Activated CD4-positive, alpha-beta memory T cell treated with anti-CD3 and anti-CD28 coated beads for 36 hours (primary cell): ENCODE data around the gene IDUA. TPM values are rescaled to one million over a fixed set of nuclear protein-coding genes. Genes with fewer than 3 reads are reported as not detected.

Experiments
- CTCF ChIA-PET: fragments of 350-600 bp; sonication (Branson Sonifier 250); formaldehyde crosslinking; loops from one replicate; lab custom pipeline; 2021; ENCODE audit warnings: antibody characterized with exemption, inconsistent platforms; lab: Charles Lee
- POLR2A ChIA-PET: fragments of 350-600 bp; sonication (Branson Sonifier 250); formaldehyde crosslinking; loops from one replicate; lab custom pipeline; 2021; ENCODE audit warnings: antibody characterized with exemption; lab: Charles Lee
- DNase-seq: peaks from one replicate; pipeline ENCODE4 v3.0.0-alpha.2; 2020
- H3K27ac Mint-ChIP-seq: one replicate; pipeline ENCODE4 v1.8.0; 2021; ENCODE audit warnings: mixed read lengths
- H3K27me3 Mint-ChIP-seq: one replicate; pipeline ENCODE4 v1.8.0; 2021; ENCODE audit warnings: mixed read lengths
- H3K36me3 Mint-ChIP-seq: one replicate; pipeline ENCODE4 v1.8.0; 2021; ENCODE audit warnings: mixed read lengths
- H3K4me1 Mint-ChIP-seq: one replicate; pipeline ENCODE4 v1.8.0; 2021; ENCODE audit warnings: low read depth, mixed read lengths
- H3K4me3 Mint-ChIP-seq: one replicate; pipeline ENCODE4 v1.8.0; 2021; ENCODE audit warnings: mild to moderate bottlenecking, mixed read lengths
- H3K9me3 Mint-ChIP-seq: one replicate; pipeline ENCODE4 v1.8.0; 2021; ENCODE audit warnings: mixed read lengths
- intact Hi-C: fragments of 100-400 bp; cut with micrococcal nuclease; formaldehyde crosslinking; loops from one replicate; pipeline ENCODE4 v1.15.1; 2023
- total RNA-seq, 2 experiments: library from RNA; stranded (reverse); gene quantifications; one replicate each; pipeline ENCODE4 v1.2.3, GENCODE V29; 2021

Gene IDUA
- total RNA-seq, 2 experiments from 2014 or later, result 9.0 to 10.1 TPM

DNA sequence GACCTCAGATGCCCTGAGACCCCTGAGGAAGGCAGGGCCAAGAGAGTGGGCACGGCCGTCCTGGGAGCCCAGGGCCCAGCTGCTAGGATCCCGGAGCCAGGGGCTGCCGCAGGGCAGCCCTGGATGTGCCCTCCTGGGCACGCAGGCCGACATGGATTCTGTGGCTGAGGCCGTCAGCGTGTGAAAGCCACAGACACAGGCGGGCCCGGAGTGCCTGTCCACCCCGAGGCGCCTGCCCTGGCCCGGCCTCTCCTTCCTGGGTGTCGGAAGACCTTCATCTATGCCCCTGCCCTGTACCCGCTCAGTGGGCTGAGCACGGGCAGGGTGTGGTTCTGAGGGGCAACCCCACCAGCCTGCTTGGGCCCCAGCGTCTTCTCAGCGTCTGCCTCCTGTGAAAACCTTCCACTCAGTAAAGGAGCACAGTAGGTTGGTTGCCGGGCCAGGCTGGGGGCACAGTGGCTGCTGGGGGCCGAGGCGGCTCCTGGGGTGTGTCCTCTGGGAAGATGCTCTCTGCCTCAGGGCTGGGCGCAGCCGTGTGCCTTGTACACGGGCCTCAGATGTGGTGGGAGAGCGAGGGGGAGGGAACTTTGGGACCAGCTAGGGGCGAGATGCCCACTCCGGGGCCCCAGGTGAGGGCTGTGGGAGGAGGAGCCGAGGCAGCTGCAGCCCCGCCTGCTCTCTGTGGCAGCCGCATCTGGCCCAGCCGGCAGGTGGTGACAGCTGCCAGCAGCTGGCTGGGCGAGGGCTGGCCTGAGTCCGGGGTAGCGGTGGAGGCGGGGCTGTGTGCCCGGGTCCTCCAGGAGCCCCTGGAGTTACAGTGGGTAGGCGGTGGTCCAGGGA lies 45.3 kb downstream of the IDUA start:
- no peaks in the 10 kb centered on the region for H3K4me1 Mint-ChIP-seq
- no peak overlapping the region for H3K27ac Mint-ChIP-seq
- H3K4me3 Mint-ChIP-seq, result no peak overlapping the region
- no peaks in the 10 kb centered on the region for H3K27me3 Mint-ChIP-seq
- no peaks in the 10 kb centered on the region for H3K9me3 Mint-ChIP-seq
- intact Hi-C loops, result no loop called here
- ChIA-PET POLR2A (no interaction called here), CTCF (no interaction called here)
- no peaks in the 10 kb centered on the region for H3K36me3 Mint-ChIP-seq
- no peak for DNase-seq

DNA sequence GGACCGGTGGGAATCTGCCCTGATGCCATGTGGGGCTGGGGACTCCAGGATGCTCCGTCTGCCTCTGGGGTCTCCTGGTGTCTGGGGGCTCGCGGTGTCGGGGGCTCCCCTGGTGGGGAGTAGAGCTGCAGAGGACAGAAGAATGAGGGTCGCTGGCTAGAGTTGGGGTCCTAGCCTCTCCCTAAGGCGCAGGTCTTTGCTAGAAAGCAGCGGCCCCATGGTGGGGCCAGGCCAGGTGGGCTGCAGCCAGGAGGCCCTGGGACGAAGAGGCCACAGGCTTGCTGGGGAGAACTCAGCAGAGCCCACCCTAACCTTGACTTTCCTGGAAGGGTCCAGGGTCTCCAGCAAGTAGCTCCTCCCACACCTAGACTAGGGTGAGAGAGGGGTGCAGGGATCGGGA lies 46.0 kb downstream of the IDUA start:
- H3K27me3 Mint-ChIP-seq, result no peaks in the 10 kb centered on the region
- H3K4me3 Mint-ChIP-seq, result no peak overlapping the region
- DNase-seq, result no peak
- ChIA-PET CTCF (no interaction called here), POLR2A (no interaction called here)
- no peaks in the 10 kb centered on the region for H3K36me3 Mint-ChIP-seq
- H3K4me1 Mint-ChIP-seq, result no peaks in the 10 kb centered on the region
- H3K27ac Mint-ChIP-seq, result no peak overlapping the region
- intact Hi-C loops, result no loop called here
- no peaks in the 10 kb centered on the region for H3K9me3 Mint-ChIP-seq

DNA sequence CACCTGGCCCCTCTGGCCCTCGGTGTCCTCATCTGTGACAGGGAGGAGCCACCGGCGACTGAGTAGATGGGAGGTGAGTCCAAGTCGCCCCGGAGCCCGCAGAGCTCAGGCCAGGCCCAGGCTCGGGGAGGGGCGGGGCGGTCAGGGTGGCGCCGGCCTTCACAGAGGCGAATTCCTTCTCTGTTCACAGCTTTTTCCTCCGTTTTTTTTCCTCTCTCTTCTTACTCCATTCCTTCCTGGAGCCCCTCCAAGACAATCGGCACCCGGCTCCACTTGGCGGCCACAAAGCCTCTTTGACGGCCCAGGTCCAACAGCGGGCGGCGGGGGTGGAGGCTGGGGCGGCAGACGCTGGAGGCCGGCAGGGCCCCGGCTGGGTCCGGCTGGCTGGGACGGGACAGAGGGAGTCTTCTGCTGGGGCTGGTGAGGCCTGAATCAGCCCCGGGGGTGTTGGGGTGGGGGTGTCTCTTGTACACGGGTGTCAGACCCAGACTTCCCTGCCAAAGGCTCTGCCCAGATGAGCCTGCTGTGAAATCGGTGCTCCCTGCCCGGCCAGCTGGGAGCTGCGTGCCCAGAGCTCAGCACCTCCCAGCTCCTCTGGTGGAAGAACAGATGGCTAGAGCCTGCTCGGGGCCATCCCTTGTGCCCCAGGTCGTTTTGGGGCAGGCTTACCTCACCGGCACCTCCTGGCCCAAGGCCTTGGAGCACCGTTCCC lies 47.2 kb downstream of the IDUA start:
- DNase-seq, result no peak
- CTCF ChIA-PET, result no interaction called here
- Mint-ChIP-seq H3K36me3 (no peaks in the 10 kb centered on the region), H3K4me1 (no peaks in the 10 kb centered on the region), H3K27ac (no peak overlapping the region), H3K4me3 (no peak overlapping the region), H3K27me3 (no peaks in the 10 kb centered on the region), H3K9me3 (no peaks in the 10 kb centered on the region)
- POLR2A ChIA-PET, result no interaction called here
- intact Hi-C loops, result no loop called here

DNA sequence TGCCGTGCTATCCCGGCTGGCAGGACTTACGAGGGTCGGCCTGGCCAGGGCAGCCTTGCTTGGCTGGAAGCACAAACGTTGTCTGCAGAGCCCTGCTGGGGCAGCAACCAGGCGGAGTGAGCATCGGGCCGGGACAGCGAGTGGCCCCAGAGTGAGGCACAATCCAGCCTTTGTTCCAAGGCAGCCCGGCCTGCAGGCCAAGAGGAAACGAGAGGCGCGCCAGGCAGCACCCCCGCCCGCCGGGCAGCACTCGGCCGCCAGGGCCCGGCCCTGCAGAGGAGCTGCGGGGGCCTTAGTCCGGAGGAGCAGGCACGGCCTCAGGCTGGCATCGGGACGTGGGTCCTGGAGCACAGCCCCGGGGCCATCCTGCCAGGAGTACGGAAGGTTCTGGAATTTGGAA lies 48.7 kb downstream of the IDUA start:
- H3K4me3 Mint-ChIP-seq, result no peak overlapping the region
- H3K27ac Mint-ChIP-seq, result no peak overlapping the region
- CTCF ChIA-PET, result no interaction called here
- intact Hi-C loops, result no loop called here
- no peaks in the 10 kb centered on the region for H3K36me3 Mint-ChIP-seq
- DNase-seq, result no peak
- POLR2A ChIA-PET, result no interaction called here
- H3K27me3 Mint-ChIP-seq, result no peaks in the 10 kb centered on the region
- H3K9me3 Mint-ChIP-seq, result no peaks in the 10 kb centered on the region
- no peaks in the 10 kb centered on the region for H3K4me1 Mint-ChIP-seq

DNA sequence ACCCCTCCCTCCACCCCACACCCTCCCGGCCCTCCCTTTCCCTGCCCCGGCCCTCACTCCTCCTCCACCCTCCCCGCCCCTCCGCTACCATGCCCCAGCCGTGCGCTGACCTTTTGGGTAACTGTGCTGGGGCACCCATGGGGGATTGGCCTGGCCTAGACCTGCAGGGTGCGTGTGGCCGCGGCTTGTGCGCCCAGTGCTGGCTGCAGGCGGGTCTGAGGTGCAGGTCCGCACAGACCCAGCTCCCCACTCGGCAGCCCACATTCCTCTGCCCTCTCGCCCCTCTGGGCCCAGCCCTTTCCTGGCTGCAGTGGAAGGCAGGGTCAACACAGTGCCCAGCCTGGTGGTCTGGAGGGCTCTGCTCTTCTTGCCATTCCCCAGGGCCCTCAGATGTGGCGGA lies 49.3 kb downstream of the IDUA start:
- POLR2A ChIA-PET, result no interaction called here
- Mint-ChIP-seq H3K4me1 (no peaks in the 10 kb centered on the region), H3K27ac (no peak overlapping the region), H3K36me3 (no peaks in the 10 kb centered on the region), H3K4me3 (no peak overlapping the region), H3K9me3 (no peaks in the 10 kb centered on the region), H3K27me3 (no peaks in the 10 kb centered on the region)
- intact Hi-C loops, result no loop called here
- no peak for DNase-seq
- CTCF ChIA-PET, result interaction anchor here (1.2 kb wide), 1 partner anchor 232 kb away, joined by 3 read pairs; no protein-coding TSS in a partner anchor

DNA sequence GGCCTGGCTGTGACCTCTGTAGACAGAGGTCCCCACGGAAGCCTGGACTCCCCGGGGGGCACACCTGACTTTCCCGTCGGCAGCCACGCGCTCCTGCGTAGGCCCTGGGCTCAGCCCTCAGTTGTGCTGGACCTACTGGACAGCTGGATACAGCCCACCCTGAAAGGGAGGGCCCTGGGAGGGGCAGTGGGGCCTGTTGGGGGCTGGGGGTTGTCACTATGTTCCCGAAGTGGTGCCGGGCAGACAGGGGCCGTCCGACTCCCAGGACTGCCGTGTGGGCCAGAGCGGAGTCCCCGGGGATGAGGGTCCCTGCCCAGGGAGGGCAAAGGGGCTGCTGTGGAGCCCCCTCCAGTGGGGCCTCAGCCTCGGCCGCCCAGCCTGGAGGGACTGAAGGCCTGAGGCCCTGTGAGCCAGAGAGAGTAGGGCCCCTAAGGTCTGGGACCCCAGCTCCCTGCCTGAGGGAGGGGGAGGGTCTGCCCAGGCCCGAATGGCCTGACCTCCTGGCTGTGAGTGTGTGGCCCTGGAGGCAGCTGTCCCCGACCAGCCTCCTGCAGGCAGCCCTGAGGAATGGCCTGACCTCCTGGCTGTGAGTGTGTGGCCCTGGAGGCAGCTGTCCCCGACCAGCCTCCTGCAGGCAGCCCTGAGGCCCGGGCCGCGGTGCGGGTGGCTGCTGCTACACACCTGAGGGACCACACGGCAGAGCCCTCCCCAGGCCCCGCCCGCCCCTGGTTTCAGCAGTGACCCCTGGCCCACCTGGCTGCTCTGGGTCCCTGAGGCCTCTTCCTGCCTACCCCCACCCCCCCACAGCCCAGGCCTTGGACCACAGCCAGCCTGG lies 50.3 kb downstream of the IDUA start:
- CTCF ChIA-PET, result interaction anchor here (1.2 kb wide), 1 partner anchor 231 kb away, joined by 3 read pairs; no protein-coding TSS in a partner anchor
- no peaks in the 10 kb centered on the region for H3K4me1 Mint-ChIP-seq

DNA sequence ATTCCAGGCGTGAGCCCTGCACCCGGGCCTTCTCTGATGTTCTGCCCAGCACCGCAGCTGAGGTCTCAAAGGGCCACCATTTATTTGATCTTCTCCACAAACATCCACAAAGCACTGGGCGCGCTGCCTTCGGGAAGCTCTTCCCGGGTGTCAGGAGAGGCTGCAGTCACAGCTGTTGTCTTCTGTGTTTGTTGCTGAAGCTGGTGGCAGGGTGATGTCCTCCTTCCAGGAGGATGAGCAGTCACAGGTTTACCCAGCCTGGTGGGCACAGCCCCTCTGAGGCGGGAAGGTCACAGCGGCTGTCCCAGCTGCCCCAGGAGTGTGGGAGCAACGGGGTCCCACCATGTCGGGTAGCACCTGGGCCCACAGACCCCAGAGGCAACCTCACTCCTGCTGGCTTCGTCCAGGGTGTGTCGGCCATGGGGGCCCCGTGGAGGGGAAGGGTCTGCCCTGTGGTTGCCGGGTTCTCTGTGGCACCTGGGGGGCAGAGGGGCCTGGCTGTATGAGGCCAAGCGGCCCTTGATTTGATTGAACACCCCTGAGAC lies 52.2 kb downstream of the IDUA start:
- no peak overlapping the region for H3K4me3 Mint-ChIP-seq
- intact Hi-C loops, result no loop called here

More for the DNA sequence above, 50.3 kb downstream of the IDUA start:
- H3K4me3 Mint-ChIP-seq, result no peak overlapping the region
- no peak for DNase-seq
- POLR2A ChIA-PET, result no interaction called here
- intact Hi-C loops, result no loop called here
- H3K27me3 Mint-ChIP-seq, result no peaks in the 10 kb centered on the region
- no peaks in the 10 kb centered on the region for H3K9me3 Mint-ChIP-seq
- H3K36me3 Mint-ChIP-seq, result no peaks in the 10 kb centered on the region
- H3K27ac Mint-ChIP-seq, result no peak overlapping the region

DNA sequence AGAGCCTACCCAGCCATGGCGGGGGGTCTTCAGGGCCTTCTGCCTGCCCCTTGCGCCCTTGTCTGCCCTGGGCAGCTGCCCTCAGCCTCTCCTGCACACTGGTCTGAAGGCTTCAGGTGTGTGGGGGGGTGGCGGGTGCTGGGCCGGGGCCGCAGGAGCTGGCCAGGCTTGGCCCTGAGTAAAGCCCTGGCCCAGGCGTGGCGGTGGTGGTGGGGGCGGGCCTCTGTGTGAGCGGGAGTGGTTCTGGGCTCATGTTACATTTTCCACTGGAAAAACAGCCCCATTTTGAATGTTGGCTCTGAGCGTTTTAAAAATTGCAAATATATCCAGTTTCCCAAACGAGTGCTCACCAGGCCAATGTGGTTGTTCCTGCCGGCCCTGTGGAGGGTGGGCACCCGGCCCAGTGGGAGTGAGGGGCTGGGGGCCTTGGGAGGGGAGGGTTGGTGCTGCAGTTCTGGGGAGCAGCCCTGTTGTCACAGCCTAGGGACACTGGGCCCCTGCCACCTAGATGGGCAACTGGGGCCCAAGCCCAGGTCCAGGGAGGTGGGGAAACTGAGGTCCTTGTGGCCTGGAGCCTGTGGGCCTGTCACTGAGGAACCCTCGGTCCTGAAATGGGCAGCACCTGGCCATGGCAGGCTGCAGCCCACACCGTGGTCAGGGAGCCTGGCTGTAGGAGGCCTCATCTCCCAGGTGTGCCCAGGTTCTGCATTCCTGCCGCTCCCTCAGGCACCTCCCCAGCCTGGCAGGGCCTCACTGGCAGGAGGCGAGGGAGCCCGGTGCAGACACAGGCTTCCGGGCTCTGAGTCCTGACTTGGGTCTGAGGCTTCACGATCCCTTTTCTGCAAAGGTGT lies 52.9 kb downstream of the IDUA start:
- no peak overlapping the region for H3K4me3 Mint-ChIP-seq
- no peak for DNase-seq
- peaks cover 2% of the 10 kb centered on the region for H3K27me3 Mint-ChIP-seq
- no peak overlapping the region for H3K27ac Mint-ChIP-seq
- H3K36me3 Mint-ChIP-seq, result no peaks in the 10 kb centered on the region
- H3K9me3 Mint-ChIP-seq, result no peaks in the 10 kb centered on the region
- no peaks in the 10 kb centered on the region for H3K4me1 Mint-ChIP-seq
- ChIA-PET POLR2A (no interaction called here), CTCF (no interaction called here)
- intact Hi-C loops, result no loop called here

More for the DNA sequence above, 52.2 kb downstream of the IDUA start:
- H3K9me3 Mint-ChIP-seq, result no peaks in the 10 kb centered on the region
- POLR2A ChIA-PET, result no interaction called here
- no peak for DNase-seq
- H3K27me3 Mint-ChIP-seq, result no peaks in the 10 kb centered on the region
- CTCF ChIA-PET, result no interaction called here
- H3K27ac Mint-ChIP-seq, result no peak overlapping the region
- no peaks in the 10 kb centered on the region for H3K36me3 Mint-ChIP-seq
- H3K4me1 Mint-ChIP-seq, result no peaks in the 10 kb centered on the region

DNA sequence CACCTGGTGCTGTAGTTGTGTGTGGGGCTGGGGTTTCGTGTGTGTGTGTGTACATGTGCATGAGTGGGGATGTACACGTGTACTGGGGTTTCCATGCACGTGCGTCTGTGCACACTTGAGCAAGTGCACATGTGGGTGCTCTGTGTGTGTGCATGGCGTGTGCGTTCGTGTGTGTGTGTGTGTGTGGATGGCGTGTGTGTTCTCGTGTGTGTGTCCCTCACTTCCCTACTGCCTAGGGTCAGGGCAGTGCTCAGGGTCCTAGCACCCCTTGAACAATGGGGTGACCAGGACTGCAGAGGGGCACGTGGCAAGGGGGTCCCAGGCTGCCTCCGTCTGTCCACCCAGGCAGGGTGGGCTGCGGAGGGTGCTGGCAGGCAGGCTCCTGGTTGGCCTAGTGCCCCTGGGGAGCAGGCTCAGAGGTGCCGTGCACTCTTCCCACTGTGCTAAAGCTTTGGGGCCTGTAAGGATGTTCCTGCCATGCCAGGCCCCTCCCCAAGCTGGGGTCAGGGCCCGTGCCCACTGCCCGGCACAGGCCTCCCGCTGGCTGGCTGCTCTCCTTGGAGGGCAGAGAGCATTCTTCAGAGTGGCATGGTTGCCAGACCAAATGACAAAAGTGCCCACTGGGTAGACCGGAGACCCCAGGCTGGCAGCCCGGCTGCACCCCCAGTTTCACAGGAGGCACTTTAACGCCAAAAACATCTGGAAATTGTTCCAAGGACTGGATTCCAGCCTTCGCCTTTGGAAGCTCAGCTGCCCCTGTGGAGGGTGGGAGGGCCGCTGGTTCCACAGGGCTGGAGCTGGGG lies 53.7 kb downstream of the IDUA start:
- H3K27me3 Mint-ChIP-seq, result peaks cover 7% of the 10 kb centered on the region
- DNase-seq, result no peak
- POLR2A ChIA-PET, result no interaction called here
- no peak overlapping the region for H3K4me3 Mint-ChIP-seq
- no peaks in the 10 kb centered on the region for H3K9me3 Mint-ChIP-seq
- H3K36me3 Mint-ChIP-seq, result no peaks in the 10 kb centered on the region
- CTCF ChIA-PET, result no interaction called here
- no peak overlapping the region for H3K27ac Mint-ChIP-seq
- no peaks in the 10 kb centered on the region for H3K4me1 Mint-ChIP-seq
- intact Hi-C loops, result no loop called here

DNA sequence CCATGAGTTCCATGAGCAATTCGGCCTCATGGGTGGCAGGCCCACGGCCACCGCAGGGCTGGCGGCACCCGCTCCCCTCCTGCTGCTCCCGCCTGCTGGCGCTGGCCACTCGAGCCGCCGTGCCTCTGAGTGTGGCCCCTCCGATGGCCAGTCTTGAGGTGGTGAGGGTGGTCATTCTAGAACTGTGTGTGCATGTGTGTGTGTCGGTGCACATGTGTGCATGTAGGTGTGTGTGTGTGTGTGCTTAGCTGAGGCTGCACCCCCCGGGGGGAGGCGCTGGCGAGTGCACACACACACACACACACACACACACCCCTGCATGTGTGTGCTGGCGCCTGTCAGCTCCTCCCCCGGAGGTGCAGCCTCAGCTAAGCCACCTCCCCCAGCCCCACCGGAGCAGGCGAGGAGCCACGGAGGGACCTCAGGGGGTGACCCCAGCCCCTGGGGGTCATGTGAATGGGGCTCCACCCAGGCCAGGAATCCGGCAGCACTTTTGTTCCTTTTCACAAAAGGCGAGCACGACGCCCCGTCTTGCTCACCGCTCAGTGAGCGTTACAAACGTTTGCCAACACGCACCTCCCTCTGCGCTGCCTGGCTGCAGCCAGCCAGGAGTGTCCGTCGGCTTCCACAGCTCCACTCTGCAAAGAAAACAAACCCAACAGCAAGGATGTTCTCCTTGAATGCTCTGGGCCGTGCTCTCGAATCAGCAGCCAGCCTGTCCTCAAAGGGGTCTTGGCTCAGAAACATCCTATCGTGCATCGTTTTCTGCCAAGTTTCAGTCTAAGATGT lies 54.5 kb downstream of the IDUA start:
- no peak overlapping the region for H3K27ac Mint-ChIP-seq
- no peak overlapping the region for H3K4me3 Mint-ChIP-seq
- CTCF ChIA-PET, result no interaction called here

More for the DNA sequence above, 54.5 kb downstream of the IDUA start:
- Mint-ChIP-seq H3K4me1 (no peaks in the 10 kb centered on the region), H3K9me3 (no peaks in the 10 kb centered on the region), H3K36me3 (no peaks in the 10 kb centered on the region), H3K27me3 (peaks cover 9% of the 10 kb centered on the region)
- POLR2A ChIA-PET, result no interaction called here
- no peak for DNase-seq
- intact Hi-C loops, result no loop called here
